ENCODE measurements around the gene CPN1. TPM values are rescaled to one million over a fixed set of nuclear protein-coding genes. Genes with fewer than 3 reads are reported as not detected.

CPN1 gene
- total and polyA plus RNA-seq, 2 experiments from 2014 or later, result 2.8 to 4.6 TPM

GRCh38 chr10:100053686-100054460 lies 27.8 kb downstream of the CPN1 start:
- no peak overlapping the region for H3K4me2 ChIP-seq
- H3K27me3 ChIP-seq, result no peaks in the 10 kb centered on the region
- H3K27ac ChIP-seq, result no peak overlapping the region
- TF ChIP-seq EZH2phosphoT487 (IDR thresholded peaks at IDR 0.05; ENCODE audit: low read depth, severe bottlenecking, unreplicated experiment) (no peak), EZH2 (IDR thresholded peaks at IDR 0.05; ENCODE audit: borderline replicate concordance) (no peak), CTCF (IDR thresholded peaks at IDR 0.05; ENCODE audit: poor library complexity) (no peak)
- no peak overlapping the region for H2AFZ ChIP-seq
- H3K36me3 ChIP-seq (replicated peaks; ENCODE audit: insufficient read depth, low read depth), result no peaks in the 10 kb centered on the region
- no peak overlapping the region for H3K4me3 ChIP-seq
- no peak for DNase-seq (ENCODE audit: low spot score)
- no peaks in the 10 kb centered on the region for H3K9me3 ChIP-seq (ENCODE audit: low read depth)
- no peaks in the 10 kb centered on the region for H3K79me2 ChIP-seq
- no peaks in the 10 kb centered on the region for H3K4me1 ChIP-seq (ENCODE audit: insufficient read depth)
- no peaks in the 10 kb centered on the region for H3K9me2 ChIP-seq (replicated peaks; ENCODE audit: insufficient read depth)
- no peaks in the 10 kb centered on the region for H4K20me1 ChIP-seq (ENCODE audit: insufficient read depth, poor library complexity, severe bottlenecking)
- 59% methylated on average over 6 of the region's 6 CpGs for WGBS (ENCODE audit: low lambda C conversion rate, missing lambda C conversion rate)

- Histone ChIP-seq H3K4me2 (peak overlapping the region; percentile 11), H3K27ac (no peak overlapping the region)
These were observed 35.6 kb downstream of the CPN1 start for GRCh38 chr10:100046021-100046486.

DNA sequence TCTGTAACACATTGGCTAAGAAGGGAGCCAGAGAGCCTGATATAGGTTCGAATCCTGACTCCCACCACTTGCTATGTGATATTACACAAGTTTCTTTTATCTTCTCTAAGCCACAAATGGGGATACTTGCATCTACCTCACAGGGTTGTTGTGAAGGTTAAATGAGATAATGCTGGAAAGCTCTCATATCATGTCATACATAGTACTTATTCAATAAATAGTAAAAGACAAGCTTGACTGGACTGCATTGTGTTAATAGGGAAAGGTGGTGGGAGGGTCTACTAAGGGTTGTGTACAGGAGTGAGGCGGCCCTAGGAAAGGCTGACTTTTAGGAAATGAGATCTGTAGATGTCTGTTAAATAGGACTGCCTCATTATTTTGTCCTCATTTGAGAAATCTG lies 36.1 kb downstream of the CPN1 start:
- H3K9me3 ChIP-seq (ENCODE audit: low read depth), result no peaks in the 10 kb centered on the region
- peak overlapping the region; percentile 1 for H2AFZ ChIP-seq
- H3K27me3 ChIP-seq, result no peaks in the 10 kb centered on the region
- H4K20me1 ChIP-seq (ENCODE audit: insufficient read depth, poor library complexity, severe bottlenecking), result no peaks in the 10 kb centered on the region
- 67% methylated on average over 2 of the region's 2 CpGs for WGBS (ENCODE audit: low lambda C conversion rate, missing lambda C conversion rate)
- DNase-seq (ENCODE audit: low spot score), result no peak
- no peaks in the 10 kb centered on the region for H3K79me2 ChIP-seq
- H3K4me1 ChIP-seq (ENCODE audit: insufficient read depth), result peaks cover 23% of the 10 kb centered on the region
- H3K4me3 ChIP-seq, result no peak overlapping the region
- no peak for TF ChIP-seq EZH2 (IDR thresholded peaks at IDR 0.05; ENCODE audit: borderline replicate concordance)
- no peak for TF ChIP-seq EZH2phosphoT487 (IDR thresholded peaks at IDR 0.05; ENCODE audit: low read depth, severe bottlenecking, unreplicated experiment)
- TF ChIP-seq CTCF (IDR thresholded peaks at IDR 0.05; ENCODE audit: poor library complexity), result no peak
- H3K4me2 ChIP-seq, result peak overlapping the region; percentile 11
- H3K36me3 ChIP-seq (replicated peaks; ENCODE audit: insufficient read depth, low read depth), result no peaks in the 10 kb centered on the region
- no peaks in the 10 kb centered on the region for H3K9me2 ChIP-seq (replicated peaks; ENCODE audit: insufficient read depth)
- H3K27ac ChIP-seq, result no peak overlapping the region

More at GRCh38 chr10:100046021-100046486, 35.6 kb downstream of the CPN1 start:
- WGBS (ENCODE audit: low lambda C conversion rate, missing lambda C conversion rate), result 21% methylated on average over 7 of the region's 7 CpGs
- peak; percentile 94 for DNase-seq (ENCODE audit: low spot score)
- no peaks in the 10 kb centered on the region for H4K20me1 ChIP-seq (ENCODE audit: insufficient read depth, poor library complexity, severe bottlenecking)
- H3K36me3 ChIP-seq (replicated peaks; ENCODE audit: insufficient read depth, low read depth), result no peaks in the 10 kb centered on the region
- H3K79me2 ChIP-seq, result no peaks in the 10 kb centered on the region
- no peak overlapping the region for H3K4me3 ChIP-seq
- H2AFZ ChIP-seq, result peak overlapping the region; percentile 1
- no peaks in the 10 kb centered on the region for H3K9me3 ChIP-seq (ENCODE audit: low read depth)
- TF ChIP-seq CTCF (IDR thresholded peaks at IDR 0.05; ENCODE audit: poor library complexity) (peak; percentile 94), EZH2phosphoT487 (IDR thresholded peaks at IDR 0.05; ENCODE audit: low read depth, severe bottlenecking, unreplicated experiment) (no peak), EZH2 (IDR thresholded peaks at IDR 0.05; ENCODE audit: borderline replicate concordance) (no peak)
- H3K9me2 ChIP-seq (replicated peaks; ENCODE audit: insufficient read depth), result no peaks in the 10 kb centered on the region
- H3K4me1 ChIP-seq (ENCODE audit: insufficient read depth), result peaks cover 23% of the 10 kb centered on the region
- no peaks in the 10 kb centered on the region for H3K27me3 ChIP-seq
